ENCODE measurements around the gene FAM131C.

Gene FAM131C

GRCh38 chr1:16013908-16014258, 59.6 kb downstream of the FAM131C start:
- DNase-seq: no peak

- peak; percentile 26 for DNase-seq
Measured at GRCh38 chr1:16013220-16013907, 60.1 kb downstream of the FAM131C start.

- peak; percentile 26 for DNase-seq
Measured at GRCh38 chr1:16012590-16013219, 60.7 kb downstream of the FAM131C start.

GRCh38 chr1:16011936-16012589, 61.4 kb downstream of the FAM131C start:
- DNase-seq: no peak

- no peak for DNase-seq
Measured at GRCh38 chr1:16010837-16011236, 62.6 kb downstream of the FAM131C start.

- no peak for DNase-seq
Measured at GRCh38 chr1:16009678-16010077, 63.8 kb downstream of the FAM131C start.

- DNase-seq: peak; percentile 30
Measured at GRCh38 chr1:16009030-16009460, 64.4 kb downstream of the FAM131C start.

Measured in NCI-H2171 (cell line).